Mesodermal cell (in vitro differentiated cells): Measurements from ENCODE around the gene ZNF786.
"Not testable (repeated sequence)": the region's sequence is repeated elsewhere in the genome, so short reads cannot be mapped to it uniquely, and the experiment has no call there.

ENCODE experiments used
- H3K27ac ChIP-seq: 2 replicates; pipeline ENCODE4 v1.7.0; 2013; ENCODE audit warnings: mild to moderate bottlenecking, low read depth, low read length, moderate library complexity; ENCODE audit not compliant: severe bottlenecking
- H3K36me3 ChIP-seq: 2 replicates; pipeline ENCODE4 v1.7.1; 2013; ENCODE audit warnings: mild to moderate bottlenecking, low read length, moderate library complexity; ENCODE audit not compliant: control insufficient read depth, insufficient read depth
- H3K4me1 ChIP-seq: one replicate; pipeline ENCODE4 v1.7.1; 2013; ENCODE audit warnings: mild to moderate bottlenecking, low read length; ENCODE audit not compliant: insufficient read depth, control insufficient read depth, poor library complexity, severe bottlenecking
- H3K4me3 ChIP-seq: 2 replicates; pipeline ENCODE4 v1.7.0; 2013; ENCODE audit warnings: low read length, control low read depth, mild to moderate bottlenecking; ENCODE audit not compliant: insufficient read depth, poor library complexity, severe bottlenecking; ENCODE audit errors: extremely low read depth
- H3K9me3 ChIP-seq: 2 replicates; pipeline ENCODE4 v1.7.1; 2013; ENCODE audit warnings: mild to moderate bottlenecking, low read length, moderate library complexity; ENCODE audit not compliant: control insufficient read depth
- WGBS, 2 experiments: methylation state at CpG; one replicate each; pipeline ENCODE4 v1.1.5; 2013; ENCODE audit warnings: missing lambda C conversion rate in 2 of 2; ENCODE audit not compliant: insufficient coverage in 2 of 2; 5-methylcytosine and 5-hydroxymethylcytosine counted together

The ZNF786 gene

DNA sequence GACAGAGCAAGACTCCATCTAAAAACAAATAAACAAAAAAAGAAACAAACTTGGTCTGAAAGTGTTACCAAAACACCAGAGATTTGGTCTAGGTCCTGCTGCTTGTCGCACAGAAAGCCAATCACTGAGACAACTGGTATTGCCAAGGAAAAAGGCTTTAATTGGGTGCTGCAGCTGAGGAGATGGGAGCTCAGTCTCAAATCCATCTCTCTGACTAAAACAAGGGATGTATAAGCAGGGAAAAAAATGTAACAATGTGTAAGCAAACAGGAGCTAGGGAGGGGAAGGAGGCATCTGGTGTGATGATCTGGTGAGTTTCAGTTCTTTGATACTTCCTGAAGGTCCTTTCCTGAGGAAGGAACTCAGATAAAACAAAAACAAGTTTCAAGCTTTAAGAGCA, 53.8 kb downstream of the ZNF786 start:
- no peak overlapping the region for H3K27ac ChIP-seq
- WGBS, 2 experiments: 80 to 83% methylated on average over 1 of the region's 1 CpG
- no peak overlapping the region for H3K4me3 ChIP-seq
- no peaks in the 10 kb centered on the region for H3K4me1 ChIP-seq
- H3K36me3 ChIP-seq: no peaks in the 10 kb centered on the region
- H3K9me3 ChIP-seq: peaks cover 8% of the 10 kb centered on the region

DNA sequence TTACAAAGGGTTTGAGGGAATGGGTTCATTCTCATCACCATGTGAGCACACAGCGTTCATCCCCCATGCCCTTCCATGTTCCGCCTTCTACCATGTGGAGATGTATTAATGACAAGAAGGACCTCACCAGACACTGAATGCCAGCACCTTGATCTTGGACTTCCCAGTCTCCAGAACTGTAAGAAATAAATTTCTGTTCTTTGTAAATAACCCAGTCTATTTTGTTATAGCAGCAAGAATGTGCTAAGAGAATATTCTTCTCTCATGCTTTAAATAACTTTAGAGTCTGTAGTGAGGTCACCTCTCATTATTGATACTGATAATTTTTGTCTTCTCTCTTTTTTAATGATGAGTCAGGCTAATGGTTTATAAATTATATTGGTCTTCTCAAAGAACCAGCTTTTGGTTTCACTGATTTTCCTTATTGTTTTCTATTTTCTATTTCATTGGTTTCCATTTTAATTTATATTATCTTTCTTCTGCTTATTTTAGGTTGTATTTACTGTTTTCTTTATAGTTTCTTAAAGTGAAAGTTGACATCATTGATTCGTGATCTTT, 59.1 kb downstream of the ZNF786 start:
- no peak overlapping the region for H3K27ac ChIP-seq

DNA sequence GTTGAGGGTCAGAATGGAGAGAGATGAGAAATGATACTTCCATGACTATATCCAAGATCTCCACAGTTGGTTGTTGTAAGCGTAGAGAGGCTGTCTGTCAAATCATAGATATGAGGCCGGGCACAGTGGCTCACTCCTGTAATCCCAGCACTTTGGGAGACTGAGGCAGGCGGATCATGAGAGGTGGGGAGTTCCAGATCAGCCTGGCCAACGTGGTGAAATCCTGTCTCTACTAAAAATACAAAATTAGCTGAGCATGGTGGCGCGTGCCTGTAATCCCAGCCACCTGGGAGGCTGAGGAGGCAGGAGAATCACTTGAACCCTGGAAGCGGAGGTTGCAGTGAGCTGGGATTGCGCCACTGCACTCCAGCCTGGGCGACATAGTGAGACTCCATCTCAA, 60.1 kb downstream of the ZNF786 start:
- H3K36me3 ChIP-seq, H3K4me1 ChIP-seq, H3K4me3 ChIP-seq, H3K9me3 ChIP-seq, H3K27ac ChIP-seq: not testable (repeated sequence)
- WGBS, 2 experiments: 89 to 94% methylated on average over 8 of the region's 9 CpGs

More for the DNA sequence above, 59.1 kb downstream of the ZNF786 start:
- Histone ChIP-seq H3K36me3 (no peaks in the 10 kb centered on the region), H3K4me3 (no peak overlapping the region), H3K4me1 (peaks cover 7% of the 10 kb centered on the region), H3K9me3 (no peaks in the 10 kb centered on the region)
- WGBS, 2 experiments: 100% methylated on average over 1 to 2 of the region's 3 CpGs

DNA sequence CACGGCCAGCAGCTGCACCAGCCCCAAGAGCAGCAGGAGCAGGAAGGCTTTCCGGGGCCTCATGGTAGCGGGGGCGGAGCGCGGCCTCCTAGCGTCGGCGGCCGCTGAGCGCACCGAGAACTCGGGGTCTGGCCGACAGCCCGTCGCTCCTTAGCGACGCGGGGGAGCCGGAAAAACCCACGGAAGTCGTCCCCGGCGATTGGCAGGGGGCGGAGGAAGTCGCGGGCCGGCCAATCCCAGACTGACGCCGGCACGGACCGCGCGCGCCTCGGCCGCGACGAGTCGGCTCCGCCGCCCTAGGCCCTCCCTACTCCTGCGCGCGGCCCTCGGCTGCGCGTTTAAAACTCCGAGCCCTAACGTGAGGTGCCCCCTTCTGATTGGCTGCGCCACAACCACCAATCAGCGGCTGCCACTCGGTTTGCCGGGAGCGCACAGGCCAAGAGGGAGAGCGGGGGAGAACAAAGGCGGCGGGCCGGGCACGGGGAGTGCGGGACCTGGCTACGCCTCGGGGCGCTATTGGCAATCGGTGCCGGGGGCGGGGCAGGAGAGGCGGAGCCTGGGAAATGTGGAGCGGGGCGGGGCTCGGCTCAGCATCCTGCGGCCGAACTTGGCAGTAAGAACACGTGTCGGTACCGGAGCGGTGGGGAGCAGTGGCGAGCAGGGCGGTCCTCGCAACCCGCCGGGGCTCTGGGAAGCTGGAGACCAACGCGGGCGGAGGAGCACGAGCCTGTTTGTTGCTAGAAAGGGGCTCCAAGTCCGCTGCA, 62.0 kb downstream of the ZNF786 start, which contains the start of gene PDIA4:
TSS of gene PDIA4 (minus strand) at position 160 of the 764 bp plus-strand sequence. CDS start at position 63, 97 bp downstream.
- WGBS, 2 experiments: 0 to 1% methylated on average over 63 to 83 of the region's 87 CpGs
- peaks cover 17% of the 10 kb centered on the region for H3K4me1 ChIP-seq
- H3K9me3 ChIP-seq: no peaks in the 10 kb centered on the region
- H3K36me3 ChIP-seq: peaks cover 20% of the 10 kb centered on the region
- H3K4me3 ChIP-seq: peak within 1 kb of the TSS; percentile 100
- peak within 1 kb of the TSS; percentile 95 for H3K27ac ChIP-seq

DNA sequence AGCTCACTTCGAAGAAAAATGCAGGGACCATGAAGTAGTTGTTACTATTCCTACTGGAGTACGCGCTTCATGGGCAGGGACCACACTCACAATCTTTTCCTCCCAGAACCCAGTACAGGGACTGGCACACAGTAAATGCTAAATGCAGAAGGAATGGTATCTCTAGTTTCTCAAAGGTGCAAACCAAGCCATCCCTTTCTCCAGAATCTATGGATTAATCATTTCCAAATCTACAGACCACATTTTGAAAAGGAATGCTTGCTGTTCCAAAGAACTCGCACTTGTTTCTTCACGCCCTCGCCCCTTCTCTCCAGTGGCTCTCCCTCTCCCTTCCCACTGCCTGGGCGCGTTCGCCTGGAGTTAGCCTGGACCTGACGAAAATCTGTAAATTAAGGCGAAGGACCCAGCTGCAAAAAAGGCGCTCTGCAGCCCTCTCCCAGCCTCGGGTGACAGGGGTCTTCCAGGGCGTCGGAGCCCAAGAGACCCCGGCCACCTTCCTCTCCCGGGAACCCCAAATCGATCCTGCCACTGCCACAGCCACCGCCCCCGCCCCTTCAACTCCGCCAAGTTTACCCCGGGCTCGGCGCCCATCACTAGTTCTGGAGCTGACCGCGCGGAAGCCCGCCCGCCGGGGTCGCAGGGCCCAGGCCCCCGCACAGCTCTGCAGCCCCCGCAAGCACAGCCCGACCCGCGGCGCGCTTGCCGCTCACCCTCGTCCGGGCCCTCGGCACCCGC, 62.7 kb downstream of the ZNF786 start:
- Histone ChIP-seq H3K4me1 (peaks cover 24% of the 10 kb centered on the region), H3K9me3 (no peaks in the 10 kb centered on the region), H3K36me3 (peaks cover 26% of the 10 kb centered on the region), H3K4me3 (peak overlapping the region; percentile 100), H3K27ac (peak overlapping the region; percentile 95)
- WGBS, 2 experiments: 0 to 1% methylated on average over 31 to 37 of the region's 43 CpGs

DNA sequence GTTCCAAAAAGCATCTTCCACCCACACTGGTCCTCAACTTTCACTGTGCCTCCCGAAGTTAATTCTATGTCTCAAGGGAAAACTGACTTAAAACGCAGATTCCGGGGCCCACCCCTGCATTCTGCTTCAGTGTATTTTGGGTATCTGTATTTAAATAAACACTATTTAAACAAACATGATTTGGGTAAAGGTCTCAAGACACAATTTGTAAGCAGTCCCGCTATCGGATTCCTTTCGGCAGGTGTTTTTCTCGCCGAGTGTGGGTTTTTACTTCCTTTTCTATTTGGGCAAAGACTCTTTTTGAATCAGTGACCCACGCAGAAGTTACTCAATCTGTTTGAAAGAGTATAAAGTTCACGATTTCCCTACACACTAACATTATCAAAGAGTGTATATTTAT, 63.5 kb downstream of the ZNF786 start:
- Histone ChIP-seq H3K27ac (no peak overlapping the region), H3K36me3 (peaks cover 33% of the 10 kb centered on the region), H3K4me1 (peaks cover 26% of the 10 kb centered on the region), H3K9me3 (no peaks in the 10 kb centered on the region), H3K4me3 (peak overlapping the region; percentile 100)
- 40 to 58% methylated on average over 1 to 6 of the region's 10 CpGs for WGBS, 2 experiments

DNA sequence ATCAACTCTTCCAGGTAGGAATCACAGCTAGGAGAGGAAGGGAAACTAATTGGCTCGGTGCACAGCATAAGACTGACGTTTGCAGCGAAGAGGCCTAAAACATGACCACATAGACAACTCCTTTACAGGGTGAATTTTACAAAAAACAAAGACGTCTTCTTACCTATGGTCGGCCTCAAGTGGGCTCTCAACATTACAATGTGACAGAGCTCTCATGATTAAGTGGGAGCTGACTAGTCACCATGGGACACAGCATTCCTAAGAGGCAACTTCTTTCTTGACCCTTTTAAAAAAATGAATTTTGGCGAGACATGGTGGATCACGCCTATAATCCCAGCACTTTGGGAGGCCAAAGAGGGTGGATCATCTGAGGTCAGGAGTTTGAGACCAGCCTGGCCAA, 66.9 kb downstream of the ZNF786 start:
- peaks cover 67% of the 10 kb centered on the region for H3K36me3 ChIP-seq
- H3K4me3 ChIP-seq: no peak overlapping the region
- peaks cover 26% of the 10 kb centered on the region for H3K4me1 ChIP-seq
- no peaks in the 10 kb centered on the region for H3K9me3 ChIP-seq
- 87 to 92% methylated on average over 6 to 7 of the region's 7 CpGs for WGBS, 2 experiments
- H3K27ac ChIP-seq: no peak overlapping the region

DNA sequence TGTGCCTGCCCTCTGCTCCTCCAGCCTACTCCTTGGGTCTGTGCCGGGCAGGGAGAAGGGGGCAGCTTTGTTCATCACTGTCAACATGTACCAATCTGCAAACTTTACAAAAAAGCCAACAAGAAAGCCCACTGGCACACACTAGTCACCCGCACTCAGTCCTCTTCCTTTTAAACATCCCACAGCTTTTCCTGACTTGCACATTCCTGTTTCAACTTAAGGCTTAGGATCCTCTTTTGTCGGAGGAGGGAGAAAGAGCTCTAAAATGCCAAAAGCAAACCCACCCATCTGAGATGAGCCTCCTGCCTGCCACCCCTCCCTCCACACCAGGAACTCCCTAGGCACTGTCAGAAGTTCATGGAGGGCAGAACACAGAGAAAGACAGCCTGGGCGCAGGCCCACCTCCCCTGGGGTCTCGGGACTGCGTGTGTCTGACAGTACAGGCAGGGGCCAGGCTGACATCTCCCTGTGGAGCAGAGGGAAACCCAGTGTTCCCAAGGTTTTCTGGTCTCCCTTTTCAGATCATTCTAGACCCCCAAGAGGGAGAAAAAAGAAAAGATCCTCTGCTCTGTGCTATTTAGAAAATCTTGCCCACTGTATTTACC, 67.7 kb downstream of the ZNF786 start:
- H3K36me3 ChIP-seq: peaks cover 69% of the 10 kb centered on the region
- peaks cover 26% of the 10 kb centered on the region for H3K4me1 ChIP-seq
- H3K27ac ChIP-seq: no peak overlapping the region
- no peak overlapping the region for H3K4me3 ChIP-seq
- H3K9me3 ChIP-seq: no peaks in the 10 kb centered on the region
- WGBS, 2 experiments: 91 to 95% methylated on average over 5 to 6 of the region's 6 CpGs

DNA sequence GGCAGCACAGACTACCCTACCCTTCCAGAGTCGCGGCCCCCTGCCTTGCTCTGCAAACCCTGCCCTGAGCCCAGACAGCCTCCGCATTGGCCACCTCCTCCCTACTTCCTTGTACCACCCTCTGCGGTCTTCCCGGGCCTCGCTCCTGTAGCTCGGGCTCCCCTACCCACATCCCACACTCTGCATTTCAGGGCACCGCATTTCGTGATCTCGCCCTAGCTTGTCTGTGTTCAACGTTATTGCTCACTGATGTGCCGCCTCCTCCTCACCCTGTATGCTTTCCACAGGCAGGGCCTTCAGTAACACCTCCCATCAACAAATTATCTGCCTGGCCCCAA, 68.8 kb downstream of the ZNF786 start:
- peaks cover 22% of the 10 kb centered on the region for H3K4me1 ChIP-seq
- H3K36me3 ChIP-seq: peaks cover 80% of the 10 kb centered on the region
- WGBS, 2 experiments: 92 to 95% methylated on average over 9 to 12 of the region's 12 CpGs
- no peak overlapping the region for H3K4me3 ChIP-seq
- no peaks in the 10 kb centered on the region for H3K9me3 ChIP-seq
- no peak overlapping the region for H3K27ac ChIP-seq

DNA sequence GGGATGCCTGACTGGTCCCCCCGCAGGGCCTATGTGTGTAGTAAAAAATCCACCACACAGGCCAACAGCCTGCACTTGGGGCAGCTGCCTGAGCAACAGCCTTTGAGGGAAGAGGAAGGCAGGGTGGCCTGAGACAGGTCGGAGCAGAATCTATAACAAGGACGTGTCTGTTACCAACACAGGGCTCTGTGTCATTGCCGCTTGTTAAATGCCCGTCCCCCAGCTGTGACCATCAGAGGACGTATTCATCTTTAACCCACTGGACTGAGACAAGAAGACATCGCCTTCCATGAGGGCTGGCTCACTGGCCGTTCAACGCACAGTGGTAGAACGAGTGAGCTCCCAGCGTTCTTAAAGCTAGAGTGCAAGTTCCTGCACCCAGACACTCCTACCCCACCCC, 70.0 kb downstream of the ZNF786 start:
- Histone ChIP-seq H3K4me3 (no peak overlapping the region), H3K36me3 (peaks cover 85% of the 10 kb centered on the region), H3K9me3 (no peaks in the 10 kb centered on the region), H3K27ac (no peak overlapping the region), H3K4me1 (peaks cover 19% of the 10 kb centered on the region)
- 88 to 95% methylated on average over 8 to 11 of the region's 11 CpGs for WGBS, 2 experiments
